ENCODE data around the gene SRGAP3.

Gene SRGAP3

GRCh38 chr3:9037144-9037711 lies 212.2 kb downstream of the SRGAP3 start:
- DNase-seq, result no peak

DNA sequence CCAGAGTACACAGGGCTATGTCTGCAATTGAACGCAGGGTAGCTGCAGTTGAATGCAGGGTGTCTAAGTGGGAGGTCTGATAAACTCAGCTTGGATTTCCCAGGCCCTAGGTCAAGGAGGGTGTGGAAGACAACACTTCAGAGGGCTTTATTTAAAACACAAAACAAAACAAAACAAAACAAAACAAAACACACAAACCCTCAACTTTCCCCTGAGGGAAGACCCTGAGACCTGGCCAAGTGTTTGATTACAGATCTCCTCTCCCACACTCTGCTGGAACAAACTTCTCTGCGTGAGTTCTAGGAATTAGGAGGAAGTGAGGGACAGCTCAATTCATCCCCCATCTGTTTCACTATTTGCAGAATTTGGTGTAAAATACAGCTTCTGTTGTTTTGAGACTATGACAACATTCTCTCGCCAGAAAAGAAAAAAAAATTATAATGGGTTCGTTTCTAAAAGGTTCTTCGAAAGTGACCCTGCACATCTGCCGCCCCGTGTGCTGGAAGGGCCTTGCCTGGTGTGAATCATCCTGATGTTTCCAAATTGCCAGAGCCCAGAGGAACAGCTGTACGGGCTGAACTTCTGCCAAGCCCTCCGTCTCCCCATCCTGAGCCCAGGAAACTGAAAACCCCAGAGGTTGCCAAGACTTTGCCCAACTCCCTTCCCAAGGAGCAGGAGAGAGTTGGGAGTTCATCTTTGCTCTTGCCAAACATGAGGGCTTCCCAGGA lies 212.9 kb downstream of the SRGAP3 start:
- DNase-seq, result no peak

- no peak for DNase-seq
Measured at GRCh38 chr3:9035961-9036360, 213.5 kb downstream of the SRGAP3 start.

DNA sequence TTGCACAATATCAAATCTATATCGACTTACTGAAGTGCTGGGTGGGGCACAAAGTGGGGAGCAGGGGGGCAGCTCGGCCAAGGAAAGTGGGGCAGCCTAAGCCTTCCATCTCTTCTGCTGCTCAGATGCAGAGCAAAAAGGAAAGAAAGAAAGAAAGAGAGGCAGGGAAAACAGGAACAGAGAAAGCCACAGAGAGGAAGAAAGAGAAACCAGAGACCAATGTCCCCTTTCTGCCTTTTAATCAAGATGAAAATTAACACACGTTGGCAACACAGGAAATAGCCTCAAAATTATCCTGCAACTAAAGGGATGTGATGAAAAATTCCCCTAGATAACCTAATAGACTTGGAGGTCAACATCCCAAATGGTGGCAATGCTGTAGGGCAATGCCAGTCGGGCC lies 214.0 kb downstream of the SRGAP3 start:
- no peak for DNase-seq

DNA sequence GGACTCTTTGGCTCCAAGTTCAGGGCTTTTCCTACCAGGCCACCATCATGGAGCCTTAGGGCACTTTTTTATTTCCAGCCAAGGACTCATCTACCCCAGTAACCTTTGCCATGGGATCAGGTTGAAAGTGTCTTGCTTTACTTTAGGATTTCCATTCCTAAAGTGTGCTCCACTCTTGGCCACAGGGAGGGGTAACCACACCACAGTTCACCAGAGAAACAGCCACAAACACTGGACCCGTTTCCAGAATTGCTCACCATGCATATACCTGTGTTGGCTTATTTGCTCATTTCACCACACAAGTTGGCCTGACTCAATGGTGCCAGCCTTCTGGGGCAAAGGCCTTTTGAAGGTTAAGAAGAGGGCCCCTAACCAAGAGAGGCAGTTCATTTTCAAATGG lies 215.6 kb downstream of the SRGAP3 start:
- no peak for DNase-seq

GRCh38 chr3:9032231-9032777 lies 217.1 kb downstream of the SRGAP3 start:
- DNase-seq, result no peak

- DNase-seq, result no peak
Measured at GRCh38 chr3:9030034-9030433, 219.4 kb downstream of the SRGAP3 start.

DNA sequence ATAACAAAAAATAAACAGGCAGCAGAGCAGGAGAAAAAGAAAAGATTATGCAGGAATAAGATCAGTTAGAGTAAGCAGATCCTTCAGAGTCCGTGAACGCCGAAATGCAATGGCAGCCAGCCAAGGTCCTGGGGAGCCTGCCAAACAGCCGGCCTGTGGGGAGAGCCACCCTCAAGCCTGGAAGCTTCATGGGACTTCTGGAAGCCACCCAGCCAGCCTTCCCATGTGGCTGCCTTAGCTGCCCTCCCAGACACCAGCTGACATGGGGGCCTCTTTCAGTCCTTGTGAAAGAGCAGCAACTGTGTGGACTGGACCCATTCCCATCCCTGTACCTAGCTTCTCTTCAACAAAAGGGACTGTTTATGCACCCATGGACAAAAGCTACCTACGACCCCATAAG lies 221.3 kb downstream of the SRGAP3 start:
- DNase-seq, result no peak

DNA sequence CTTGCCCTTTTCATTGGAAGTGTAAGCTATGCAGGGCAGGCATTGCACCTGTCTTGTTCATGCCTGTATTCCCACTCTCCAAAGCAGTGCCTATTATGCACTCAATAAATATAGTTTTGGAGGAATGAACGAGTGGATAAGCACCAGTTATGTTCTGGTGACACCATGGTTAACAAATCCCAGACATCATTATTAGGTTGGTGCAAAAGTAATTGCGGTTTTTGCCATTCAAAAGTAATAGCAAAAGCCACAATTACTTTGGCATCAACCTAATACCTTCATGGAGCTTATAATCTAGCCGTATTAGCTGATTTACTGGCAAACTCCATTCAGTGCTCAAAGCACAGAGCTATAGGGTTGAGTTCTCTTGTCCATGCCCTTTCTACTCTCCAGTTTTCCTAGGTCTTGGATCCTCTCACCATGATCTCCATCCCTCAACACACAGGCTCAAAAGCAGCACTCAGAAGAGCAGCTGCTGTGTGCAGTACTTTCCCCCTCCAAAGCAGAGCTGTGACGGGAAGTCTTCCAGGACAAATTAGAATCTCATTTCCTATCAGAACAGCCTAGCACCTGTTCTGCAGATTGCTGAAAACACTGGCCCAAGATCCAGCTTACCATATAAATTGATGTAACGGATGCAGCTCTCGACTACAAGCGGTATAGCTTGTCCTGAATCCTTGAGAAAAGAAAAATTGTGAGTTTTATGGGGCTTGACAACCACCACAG lies 223.0 kb downstream of the SRGAP3 start:
- no peak for DNase-seq

GRCh38 chr3:9024341-9024740 lies 225.1 kb downstream of the SRGAP3 start:
- DNase-seq, result no peak

GRCh38 chr3:9023226-9023590 lies 226.2 kb downstream of the SRGAP3 start:
- DNase-seq, result no peak

DNA sequence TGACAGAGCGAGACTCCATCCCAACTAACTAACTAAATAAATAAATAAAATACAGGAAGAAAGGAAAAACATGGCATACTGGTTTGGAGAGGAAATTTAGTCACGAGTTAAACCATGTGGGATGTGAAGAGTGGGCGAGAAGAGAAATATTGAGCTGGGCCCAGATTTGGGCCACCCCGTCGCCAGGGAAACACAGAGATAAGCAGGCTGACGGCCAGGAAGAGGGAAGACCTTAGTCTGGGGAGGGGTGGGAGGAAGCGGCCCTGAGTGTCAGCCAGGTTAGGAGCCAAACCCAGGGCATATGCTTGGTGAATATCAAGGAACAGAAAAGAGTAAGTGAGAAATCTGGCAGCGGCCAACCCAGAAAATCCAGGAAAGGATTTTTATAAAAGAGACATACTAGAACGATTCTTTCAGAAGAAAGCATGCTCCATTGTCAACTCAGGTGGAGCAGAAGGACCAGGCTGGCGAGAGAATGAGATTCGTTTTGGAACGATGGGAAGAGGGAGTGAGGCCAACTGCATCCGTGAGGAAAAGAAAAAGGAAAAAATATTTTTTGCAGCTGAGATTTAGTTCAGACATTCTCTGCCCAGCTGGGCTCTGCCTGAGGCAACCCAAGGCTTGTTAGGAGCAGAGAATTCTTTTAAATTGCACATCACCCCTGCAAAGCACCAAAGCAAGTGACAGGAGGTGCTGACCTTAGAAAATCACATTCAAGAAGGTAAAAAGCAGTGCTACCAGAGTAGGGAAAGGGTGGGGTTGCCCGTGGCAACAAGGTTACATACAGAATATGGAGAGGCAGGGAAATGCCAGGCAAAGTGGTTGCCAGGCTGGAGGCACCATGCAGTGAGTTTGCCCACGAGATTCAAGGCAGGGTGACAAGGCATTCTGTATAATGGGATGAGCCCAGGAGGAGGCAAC lies 226.9 kb downstream of the SRGAP3 start:
- DNase-seq, result no peak

- DNase-seq, result no peak
Measured at GRCh38 chr3:9021271-9022009, 228.0 kb downstream of the SRGAP3 start.

GRCh38 chr3:9020426-9020825 lies 229.0 kb downstream of the SRGAP3 start:
- DNase-seq, result no peak

- DNase-seq, result no peak
Measured at GRCh38 chr3:9019259-9019961, 230.0 kb downstream of the SRGAP3 start.

- no peak for DNase-seq
Measured at GRCh38 chr3:9015250-9015649, 234.2 kb downstream of the SRGAP3 start.

- no peak for DNase-seq
Measured at GRCh38 chr3:9013782-9014563, 235.5 kb downstream of the SRGAP3 start.

- DNase-seq, result no peak
Measured at GRCh38 chr3:9012521-9012920, 236.9 kb downstream of the SRGAP3 start.

DNA sequence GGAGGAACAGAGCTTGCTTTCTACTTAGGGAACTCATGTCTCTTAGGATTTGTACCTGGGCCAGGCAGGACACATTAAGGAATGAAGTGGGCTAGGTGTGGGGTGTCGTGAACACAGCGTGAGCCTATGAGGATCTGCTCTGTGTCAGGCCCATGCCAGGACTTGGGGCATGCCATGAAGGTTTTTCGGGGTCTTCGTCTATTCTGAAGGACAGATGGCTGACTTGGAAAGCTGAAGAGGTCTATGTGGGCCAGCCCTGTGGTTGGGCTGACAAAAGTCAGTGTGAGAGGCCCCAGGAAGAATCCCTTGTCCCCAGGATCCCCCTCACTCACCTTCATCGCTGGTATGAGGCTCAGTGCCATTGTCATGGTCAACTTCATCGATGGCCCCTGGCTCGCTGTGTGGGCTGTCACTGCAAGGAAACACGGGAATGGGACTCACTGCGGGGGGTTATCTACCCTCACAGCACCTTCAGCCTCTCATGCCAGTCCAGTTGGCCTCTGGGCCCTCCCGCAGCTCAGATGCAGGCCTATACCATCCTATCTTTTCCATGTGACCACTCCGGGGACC lies 239.4 kb downstream of the SRGAP3 start:
- DNase-seq, result no peak

GRCh38 chr3:9008550-9009255 lies 240.7 kb downstream of the SRGAP3 start:
- no peak for DNase-seq
